Stimulated activated CD4-positive, alpha-beta T cell treated with anti-CD3 and anti-CD28 coated beads, Interleukin-12 subunit alpha, Interleukin-12 subunit beta, amount 100 ng/mL, for 24 hours (primary cell): Measurements from ENCODE around the gene ARHGAP8.
"Not testable (repeated sequence)": the region's sequence is repeated elsewhere in the genome, so short reads cannot be mapped to it uniquely, and the experiment has no call there.

Experiments used
- DNase-seq, 2 experiments: peaks; one replicate each; pipeline ENCODE4 v3.0.0-alpha.2; 2020; ENCODE audit warnings: low read depth in 2 of 2

Gene ARHGAP8

DNA sequence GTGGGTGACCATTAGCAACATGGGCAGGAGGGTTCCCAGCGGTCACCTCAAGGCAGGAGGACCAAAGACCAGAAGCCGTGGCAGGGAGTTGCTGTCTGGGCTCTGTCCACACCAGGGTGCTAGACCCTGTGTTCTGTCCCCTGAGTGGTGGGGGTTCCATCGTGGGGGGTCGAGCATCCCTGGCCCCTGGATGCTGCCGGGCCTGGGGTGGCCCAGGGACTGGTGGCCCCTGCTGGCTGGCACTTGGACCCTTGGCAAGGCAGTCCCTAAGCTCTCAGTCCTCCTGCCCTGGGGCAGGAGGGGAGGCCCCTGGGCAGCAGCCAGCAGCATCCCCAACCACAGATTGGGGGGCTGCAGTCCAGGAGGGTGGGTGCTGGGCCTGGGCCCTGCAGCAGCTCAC, 13.4 kb upstream of the ARHGAP8 start:
- DNase-seq: no peak

DNA sequence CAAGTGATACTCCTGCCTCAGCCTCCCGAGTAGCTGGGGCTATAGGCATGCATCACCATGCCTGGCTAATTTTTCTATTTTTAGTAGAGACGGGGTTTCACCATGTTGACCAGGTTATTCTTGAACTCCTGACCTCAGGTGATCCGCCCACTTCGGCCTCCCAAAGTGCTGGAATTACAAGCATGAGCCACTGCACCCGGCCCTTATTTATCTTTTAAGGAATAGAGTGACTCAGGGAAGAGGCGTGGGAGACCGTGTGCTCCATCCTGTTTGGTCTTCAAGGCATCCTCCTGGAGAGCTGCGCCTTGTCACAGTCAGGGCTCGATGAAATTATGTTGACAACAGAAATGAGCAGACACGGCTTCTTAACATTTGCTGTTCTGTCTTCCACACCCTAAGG, 12.7 kb upstream of the ARHGAP8 start:
- DNase-seq: not testable (repeated sequence)

DNA sequence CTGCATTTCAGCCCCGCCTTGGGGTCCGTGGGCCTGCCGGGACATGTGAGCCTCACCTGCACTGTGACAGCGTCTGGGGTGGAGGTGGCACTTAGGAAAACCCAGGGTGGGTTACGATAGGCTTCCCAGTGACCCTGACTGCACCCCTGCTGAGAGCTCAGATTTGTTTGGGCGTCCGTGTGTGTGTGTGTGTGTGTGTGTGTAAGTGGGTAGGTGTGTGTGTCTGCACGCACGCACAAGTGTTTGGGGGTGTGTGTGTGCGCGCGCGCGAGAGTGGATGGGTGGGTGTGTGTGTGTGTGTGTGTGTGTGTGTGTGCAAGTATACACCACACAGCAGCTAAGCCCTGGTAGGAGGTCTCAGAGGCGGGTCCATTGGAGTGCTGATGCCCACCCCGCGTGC, 12.1 kb upstream of the ARHGAP8 start:
- DNase-seq: no peak

- no peak for DNase-seq
These were observed 10.4 kb upstream of the ARHGAP8 start for GRCh38 chr22:44741929-44742328.

- DNase-seq: no peak
These were observed 9.1 kb upstream of the ARHGAP8 start for GRCh38 chr22:44743247-44743646.

GRCh38 chr22:44743804-44744211, 8.6 kb upstream of the ARHGAP8 start:
- DNase-seq: no peak

DNA sequence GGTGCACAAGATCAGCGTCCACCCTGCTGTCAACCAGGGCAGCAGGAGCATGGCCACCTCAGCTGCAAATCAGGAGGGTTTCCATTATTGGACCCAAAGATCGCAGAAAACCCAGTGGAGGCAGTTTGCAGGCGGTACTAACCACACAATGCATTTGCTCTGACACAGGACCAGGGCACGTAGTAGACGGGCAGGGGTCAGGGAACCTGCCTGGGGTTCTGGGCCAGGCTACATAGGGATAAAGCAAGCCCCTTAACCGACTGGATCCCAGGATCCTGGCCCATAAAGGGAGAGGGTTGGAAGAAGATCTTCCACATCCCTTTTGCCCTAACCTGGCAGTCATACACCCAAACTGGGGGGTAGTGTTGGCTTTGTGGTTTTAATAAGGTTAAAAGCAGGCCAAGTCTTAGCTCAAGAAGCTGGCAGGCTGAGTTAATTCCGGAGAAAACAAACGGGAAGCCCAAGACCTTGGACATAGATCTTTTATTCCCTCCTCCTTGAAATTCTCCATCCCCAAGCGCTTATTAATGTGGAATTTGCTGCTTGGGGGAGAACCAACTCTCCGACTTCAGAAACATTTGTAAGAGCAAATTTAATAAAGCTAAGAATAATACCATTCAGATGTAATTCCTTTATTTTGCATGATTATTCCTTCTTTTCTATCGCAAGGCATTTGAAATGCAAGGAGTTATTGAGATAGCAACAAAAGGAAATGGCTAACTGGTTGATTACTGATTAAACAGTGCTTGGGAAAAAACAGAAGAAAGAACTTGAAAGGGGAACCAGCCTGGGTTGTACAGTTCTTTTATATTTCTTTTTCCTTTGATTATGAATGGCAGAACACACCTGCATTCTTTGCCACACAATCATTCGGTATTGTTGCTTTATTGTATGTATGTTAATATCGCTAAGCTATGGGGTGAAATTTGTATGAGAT, 6.3 kb upstream of the ARHGAP8 start:
- no peak for DNase-seq

GRCh38 chr22:44747784-44748127, 4.6 kb upstream of the ARHGAP8 start:
- not testable (repeated sequence) for DNase-seq

GRCh38 chr22:44748524-44748923, 3.9 kb upstream of the ARHGAP8 start:
- DNase-seq: no peak

GRCh38 chr22:44750481-44750880, 1.9 kb upstream of the ARHGAP8 start:
- DNase-seq: no peak

GRCh38 chr22:44753189-44754042, 1.0 kb downstream of the ARHGAP8 start:
- DNase-seq: no peak

DNA sequence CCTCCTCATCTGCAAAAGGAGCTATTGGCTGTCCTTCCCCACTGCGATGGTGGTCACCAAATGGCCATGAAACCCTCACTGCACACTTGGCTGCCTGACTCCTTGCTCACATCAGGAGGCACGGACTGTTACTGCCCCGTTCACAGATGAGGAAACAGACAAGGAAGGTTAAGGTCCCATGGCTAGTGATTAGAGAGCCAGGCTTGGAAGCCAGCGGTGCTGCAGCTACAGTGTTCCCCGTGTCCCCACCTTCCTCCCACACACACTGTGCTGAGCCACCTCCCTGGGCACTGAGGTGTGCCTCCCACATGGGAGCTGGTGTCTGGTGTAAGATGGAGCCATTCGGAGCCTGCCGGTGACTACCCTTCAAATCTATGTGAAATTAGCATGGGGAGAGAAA, 2.6 kb downstream of the ARHGAP8 start:
- DNase-seq: no peak

DNA sequence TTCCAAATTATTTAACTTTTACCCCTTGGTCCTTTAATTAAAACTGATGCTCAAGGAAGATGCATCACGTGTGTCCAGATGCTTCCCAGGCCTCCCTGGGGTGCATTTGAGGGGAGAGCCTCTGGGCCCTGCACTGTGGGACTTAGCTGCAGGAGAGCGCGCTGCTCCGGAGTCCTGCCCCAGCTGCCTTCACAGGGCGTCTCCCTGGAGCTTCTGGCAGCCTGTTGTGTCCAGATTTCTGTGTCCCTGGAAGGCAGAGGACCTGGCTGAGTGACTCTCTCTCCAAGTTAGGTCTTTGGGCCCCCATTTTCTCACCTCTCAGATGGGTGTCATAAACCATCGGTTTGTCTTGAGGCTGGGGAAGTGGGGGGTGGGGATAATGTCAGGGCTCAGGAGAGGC, 3.0 kb downstream of the ARHGAP8 start:
- no peak for DNase-seq

GRCh38 chr22:44755956-44756361, 3.6 kb downstream of the ARHGAP8 start:
- DNase-seq: no peak

DNA sequence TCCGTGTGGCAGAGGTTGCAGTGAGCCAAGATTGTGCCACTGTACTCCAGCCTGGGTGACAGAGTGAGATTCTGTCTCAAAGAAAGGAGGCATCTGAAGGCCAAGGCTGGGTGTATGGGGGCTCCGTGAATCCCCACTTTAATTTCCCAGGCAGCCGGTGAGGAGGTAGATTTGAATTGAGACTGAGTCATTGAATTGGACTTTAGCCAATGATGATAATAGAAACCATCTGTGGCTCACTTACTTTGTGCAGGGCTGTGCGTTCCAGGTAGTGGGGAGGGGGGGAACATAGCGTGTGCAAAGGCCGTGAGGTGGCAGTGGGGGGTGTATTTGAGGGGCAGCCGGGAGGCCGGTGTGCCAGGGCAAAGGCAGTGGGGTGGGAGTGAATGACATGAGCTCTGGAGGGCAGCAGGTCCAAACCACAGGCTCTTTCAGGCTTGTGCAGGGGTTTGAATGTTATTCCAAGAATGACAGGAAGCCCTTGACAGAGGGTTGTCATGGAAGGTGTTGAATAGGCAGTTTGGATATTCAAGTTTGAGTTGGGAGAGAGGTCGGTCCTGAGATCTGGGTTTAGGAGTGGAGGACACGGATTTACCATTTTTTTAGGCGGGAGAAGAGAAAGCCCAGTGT, 6.1 kb downstream of the ARHGAP8 start:
- DNase-seq: no peak

GRCh38 chr22:44759001-44759400, 6.6 kb downstream of the ARHGAP8 start:
- no peak for DNase-seq

DNA sequence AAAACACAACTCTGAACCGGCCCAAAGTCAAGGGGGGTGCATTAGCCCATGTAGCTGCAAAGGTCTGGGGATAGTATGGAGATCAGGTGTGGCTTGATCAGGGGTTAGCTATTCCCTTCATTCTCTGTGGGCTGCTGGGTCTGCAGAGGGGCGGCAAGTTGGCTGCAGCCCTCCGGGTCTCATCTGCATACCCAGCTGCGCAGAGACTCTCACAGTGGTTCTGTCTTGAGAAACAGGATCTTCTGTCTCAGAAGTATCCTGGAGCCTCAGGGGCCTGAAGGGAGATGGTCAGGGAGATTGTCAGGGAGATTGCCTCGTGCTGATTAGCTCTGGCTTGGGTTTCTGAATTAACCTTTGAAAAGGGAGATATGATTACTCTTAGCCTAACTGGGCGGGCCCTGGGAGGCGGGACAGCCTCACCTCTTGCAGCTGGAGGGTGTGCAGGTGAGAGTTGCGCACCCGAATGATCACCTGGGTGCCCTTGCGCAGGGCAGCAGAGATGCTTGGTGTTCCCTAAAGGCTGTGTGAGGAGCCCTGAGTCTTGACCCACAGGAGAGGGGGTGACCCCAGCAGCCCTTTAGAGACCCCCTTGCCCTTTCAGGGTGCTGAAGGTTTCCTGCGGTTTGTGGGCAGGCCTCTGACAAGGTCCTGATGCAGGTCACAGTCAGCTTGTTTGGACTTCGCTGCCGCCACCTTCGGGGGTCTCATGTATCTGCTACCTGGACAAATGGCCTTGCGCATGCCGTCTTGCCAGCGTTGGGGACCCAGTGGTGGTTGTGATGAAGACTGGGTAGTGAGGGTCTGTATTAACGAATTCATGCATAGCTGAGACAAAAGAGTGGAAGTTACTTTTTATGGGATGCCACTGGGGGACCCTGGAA, 7.3 kb downstream of the ARHGAP8 start:
- DNase-seq: no peak

- DNase-seq: no peak
These were observed 8.1 kb downstream of the ARHGAP8 start for GRCh38 chr22:44760476-44760875.

DNA sequence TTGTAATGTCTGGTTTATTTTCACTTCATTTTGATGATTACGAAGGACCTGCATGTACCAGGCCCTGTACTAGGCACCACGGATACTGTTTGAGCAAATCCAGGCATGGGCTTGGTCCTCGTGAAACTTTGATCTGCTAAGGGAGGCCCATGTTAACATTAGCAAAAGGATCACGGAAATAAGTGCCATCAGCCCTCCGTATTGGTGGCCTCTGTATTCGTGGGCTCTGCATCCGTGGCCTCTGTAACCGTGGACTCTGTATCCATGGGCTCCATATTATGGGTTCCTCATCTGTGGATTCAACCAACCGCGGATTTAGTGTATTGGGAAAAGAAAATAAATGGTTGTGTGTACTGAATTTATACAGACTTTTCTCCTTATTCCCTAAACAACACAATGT, 8.7 kb downstream of the ARHGAP8 start:
- DNase-seq: no peak

DNA sequence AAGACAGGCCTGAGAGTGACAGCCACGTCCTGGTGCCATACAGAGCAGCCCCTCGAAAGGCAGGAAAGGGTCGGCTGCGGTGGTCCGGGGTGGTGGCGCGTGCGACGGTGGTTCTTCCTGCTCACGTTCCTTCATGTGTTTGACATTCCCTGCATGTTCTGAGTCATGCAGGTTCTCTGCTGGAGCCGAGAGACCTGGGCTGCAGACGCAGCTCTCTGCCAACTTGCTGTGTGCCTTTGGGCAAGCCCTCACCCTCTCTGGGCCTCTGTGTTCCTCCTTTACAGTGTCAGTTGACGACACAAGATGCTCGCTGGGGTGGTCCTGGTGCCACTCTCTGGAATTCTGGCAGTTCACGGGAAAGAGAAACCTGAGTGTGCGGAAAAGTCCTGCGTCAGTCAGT, 12.0 kb downstream of the ARHGAP8 start:
- no peak for DNase-seq

DNA sequence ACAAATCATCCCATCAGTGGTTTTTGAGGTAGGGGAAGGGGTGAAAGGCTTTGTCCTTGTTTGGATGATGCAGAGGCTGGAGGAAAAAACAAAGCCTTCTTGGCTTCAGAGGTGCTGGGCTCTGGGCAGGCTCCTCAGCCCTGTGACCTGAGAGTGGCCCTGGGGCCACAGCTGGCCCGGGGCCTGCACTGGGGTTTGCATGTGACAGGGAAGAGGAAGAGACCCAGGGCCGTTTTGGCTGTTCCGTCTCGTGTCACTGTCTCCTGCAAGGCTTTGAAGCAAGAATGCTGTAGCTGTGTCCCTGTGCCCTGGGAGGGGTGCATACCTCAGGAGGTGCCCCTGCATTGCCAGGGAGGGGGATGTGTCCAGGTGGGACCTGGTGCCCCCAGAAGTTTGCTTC, 12.6 kb downstream of the ARHGAP8 start:
- no peak for DNase-seq
